ENCODE results near the gene TRMO.

TRMO gene

DNA sequence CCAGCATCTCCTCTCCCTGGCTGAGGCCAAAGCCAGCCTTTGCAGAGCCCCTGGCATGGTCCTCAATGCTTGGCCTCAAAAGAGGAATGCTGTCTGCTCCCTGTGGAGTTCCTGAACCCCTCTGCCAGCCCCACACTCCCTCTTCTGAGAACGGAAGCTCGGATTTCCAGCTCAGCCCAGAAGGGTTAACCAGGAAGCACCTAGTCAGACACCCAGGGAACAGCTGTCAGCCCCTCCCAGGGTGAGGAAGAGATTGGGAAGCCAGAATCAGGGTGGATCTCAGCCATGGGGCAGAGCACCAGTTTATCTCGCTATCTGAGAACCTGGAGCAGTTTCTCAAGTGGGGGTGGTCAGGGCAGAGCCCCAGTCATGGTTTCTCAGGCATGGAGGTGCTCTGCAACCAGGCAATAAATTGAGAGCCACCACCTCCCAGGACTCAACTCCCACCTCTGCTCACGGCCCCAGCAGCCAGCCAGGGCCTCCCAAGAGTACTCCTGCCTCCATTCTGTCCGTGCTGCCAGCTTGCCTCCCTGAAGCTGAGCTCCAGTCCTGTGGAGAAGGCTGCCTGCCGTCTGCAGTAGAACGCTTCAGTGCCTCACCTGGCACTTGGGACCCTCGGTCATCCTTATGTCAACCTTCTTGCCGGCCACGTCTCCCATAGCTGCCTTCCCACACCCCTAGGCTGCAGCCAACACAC is 61.7 kb downstream of the TRMO start:
- no peak for DNase-seq (ENCODE audit: low read depth, low spot score)

DNA sequence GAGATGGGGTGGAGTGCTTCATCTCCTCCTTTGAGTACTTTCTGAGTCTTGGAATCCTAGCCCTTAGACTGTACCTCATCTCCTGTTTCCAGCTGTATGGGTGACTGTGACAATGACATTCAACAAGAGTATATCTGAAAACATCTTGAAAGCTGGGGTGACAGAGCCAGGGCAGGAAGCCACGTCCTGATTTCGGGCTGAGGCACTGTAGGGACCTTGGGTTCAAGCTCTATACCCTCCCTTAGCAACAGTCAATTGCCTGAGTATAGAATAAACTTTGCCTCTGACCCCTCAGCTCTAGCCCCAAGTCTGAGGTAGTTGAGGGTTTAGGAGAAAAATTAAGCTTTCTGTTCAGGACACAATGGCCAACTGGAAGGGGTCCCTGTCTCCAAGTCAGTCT is 63.0 kb downstream of the TRMO start:
- no peak for DNase-seq (ENCODE audit: low read depth, low spot score)

- DNase-seq (ENCODE audit: low read depth, low spot score): no peak
These were observed 63.5 kb downstream of the TRMO start for GRCh38 chr9:97858826-97859225.

DNA sequence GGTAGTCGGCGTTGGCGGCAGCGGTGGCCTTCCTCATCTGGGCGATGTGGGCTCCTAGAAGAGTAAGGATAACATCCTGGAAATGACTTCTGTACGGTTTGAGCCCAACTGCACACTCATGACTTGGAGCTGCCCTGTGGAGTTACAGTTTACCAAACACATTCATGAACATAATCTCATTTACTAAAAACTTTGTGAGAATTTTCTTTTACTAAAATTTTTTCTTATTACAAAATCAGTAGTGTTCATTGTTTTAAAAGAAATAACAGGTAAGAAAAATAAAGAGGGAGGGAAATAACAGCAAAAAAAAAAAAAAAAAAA is 63.9 kb downstream of the TRMO start:
- DNase-seq (ENCODE audit: low read depth, low spot score): no peak

- DNase-seq (ENCODE audit: low read depth, low spot score): no peak
These were observed 64.5 kb downstream of the TRMO start for GRCh38 chr9:97857606-97858392.

DNA sequence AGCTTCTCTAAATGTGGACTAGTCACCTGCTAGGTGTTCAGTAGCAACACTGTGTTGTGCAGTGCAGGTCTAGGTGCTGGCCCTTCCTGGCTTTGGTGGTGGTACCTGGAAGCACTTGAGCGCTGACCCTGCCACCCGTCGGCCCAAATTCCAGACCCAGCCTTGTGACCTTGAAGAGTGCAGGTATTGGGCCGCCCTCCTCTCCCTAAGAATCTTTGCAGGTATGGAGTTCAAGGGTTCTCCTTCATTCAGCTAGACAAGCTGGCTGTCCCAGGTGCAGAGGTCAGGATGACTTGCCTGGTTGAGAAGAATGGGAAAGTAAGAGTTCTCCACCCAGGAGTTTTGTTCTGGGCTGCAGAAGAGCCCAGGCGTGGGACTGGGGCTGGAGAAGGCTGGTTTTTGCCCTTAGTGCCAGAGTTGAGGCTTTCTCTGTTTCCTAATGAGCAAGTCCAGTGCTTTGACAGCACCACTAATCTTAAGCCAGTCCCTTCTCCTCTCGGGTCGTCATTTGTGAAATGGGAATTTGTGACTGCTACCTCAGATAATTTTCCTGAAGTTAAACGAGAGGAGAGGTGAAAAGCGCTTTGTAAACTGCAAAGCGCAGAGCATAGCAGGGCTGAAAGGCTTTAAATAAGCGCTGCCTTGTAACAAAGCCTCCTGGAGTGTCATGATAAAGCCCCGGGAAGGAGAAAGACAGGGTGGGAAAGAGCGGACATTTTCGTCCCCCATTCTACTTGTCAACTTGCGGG is 65.3 kb downstream of the TRMO start:
- no peak for DNase-seq (ENCODE audit: low read depth, low spot score)

DNA sequence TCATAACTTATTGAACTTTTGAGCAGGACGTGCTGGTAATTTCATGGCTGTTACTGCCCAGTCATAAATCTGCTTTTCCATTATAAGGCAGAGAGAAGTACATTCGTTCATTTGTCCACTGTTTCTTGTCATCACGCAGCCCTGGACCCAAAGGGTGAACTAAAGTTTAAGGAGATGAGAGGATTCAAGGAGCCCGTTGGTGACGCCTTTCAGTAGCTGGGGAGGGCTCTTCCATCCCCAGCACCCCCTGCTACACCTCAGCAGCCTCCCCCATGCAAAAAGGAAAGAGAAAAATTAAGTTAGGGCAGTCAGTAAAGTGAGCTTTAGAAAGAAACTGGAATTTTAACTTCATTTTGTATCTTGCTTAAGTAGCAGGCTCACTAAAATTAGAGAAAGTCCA is 66.4 kb downstream of the TRMO start:
- no peak for DNase-seq (ENCODE audit: low read depth, low spot score)

DNA sequence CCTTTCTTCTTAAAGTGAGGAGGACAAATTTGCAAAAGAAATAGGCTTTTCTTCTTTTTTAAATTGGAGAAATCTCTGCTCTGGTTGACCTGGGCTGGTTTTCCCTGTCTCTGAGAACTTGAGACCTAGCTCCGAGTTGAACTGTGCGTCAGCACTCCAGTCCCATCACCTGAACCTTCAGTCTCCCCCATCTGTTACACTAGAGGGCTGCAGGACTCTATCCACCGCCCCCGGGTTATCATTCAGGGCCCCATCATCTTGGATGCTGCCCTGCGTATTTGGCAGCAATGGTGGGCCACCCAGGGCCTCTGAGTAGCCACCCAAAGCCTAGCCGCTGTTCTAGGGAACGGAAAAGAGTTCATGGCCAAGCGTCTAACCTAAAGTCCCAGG is 66.8 kb downstream of the TRMO start:
- DNase-seq (ENCODE audit: low read depth, low spot score): no peak

GRCh38 chr9:97854696-97855485 is 67.4 kb downstream of the TRMO start:
- DNase-seq (ENCODE audit: low read depth, low spot score): no peak
